HUES48 (cell line): ENCODE data around the gene C6orf163.

Experiments used
- H3K27ac ChIP-seq: one replicate; pipeline ENCODE4 v1.7.0; 2013; ENCODE audit warnings: low read depth, low read length, inconsistent platforms
- H3K27me3 ChIP-seq: 2 replicates; pipeline ENCODE4 v1.6.1; 2013; ENCODE audit warnings: mild to moderate bottlenecking, low read length; ENCODE audit not compliant: control insufficient read depth, insufficient read depth
- H3K36me3 ChIP-seq: 2 replicates; pipeline ENCODE4 v1.6.1; 2013; ENCODE audit warnings: low read length; ENCODE audit not compliant: control insufficient read depth, insufficient read depth
- H3K4me1 ChIP-seq: 2 replicates; pipeline ENCODE4 v1.6.1; 2013; ENCODE audit warnings: mild to moderate bottlenecking, low read length; ENCODE audit not compliant: control insufficient read depth, insufficient read depth
- H3K4me3 ChIP-seq: 2 replicates; pipeline ENCODE4 v1.5.1; 2013; ENCODE audit warnings: mild to moderate bottlenecking, low read depth, low read length
- H3K9ac ChIP-seq: 2 replicates; pipeline ENCODE4 v1.6.1; 2013; ENCODE audit warnings: mild to moderate bottlenecking, low read depth, low read length, moderate library complexity
- H3K9me3 ChIP-seq: 2 replicates; pipeline ENCODE4 v1.6.1; 2013; ENCODE audit warnings: low read length; ENCODE audit not compliant: control insufficient read depth, insufficient read depth

C6orf163 gene

GRCh38 chr6:87333591-87334181 is 10.9 kb upstream of the C6orf163 start:
- Histone ChIP-seq H3K27ac (no peak overlapping the region), H3K27me3 (no peaks in the 10 kb centered on the region), H3K9ac (no peak overlapping the region), H3K4me3 (no peak overlapping the region), H3K9me3 (no peaks in the 10 kb centered on the region), H3K36me3 (no peaks in the 10 kb centered on the region), H3K4me1 (peaks cover 18% of the 10 kb centered on the region)

- Histone ChIP-seq H3K27ac (no peak overlapping the region), H3K4me1 (peaks cover 18% of the 10 kb centered on the region), H3K4me3 (no peak overlapping the region), H3K9ac (no peak overlapping the region), H3K27me3 (no peaks in the 10 kb centered on the region), H3K9me3 (no peaks in the 10 kb centered on the region), H3K36me3 (no peaks in the 10 kb centered on the region)
Observed at GRCh38 chr6:87334683-87335082, 9.9 kb upstream of the C6orf163 start.

GRCh38 chr6:87336367-87336766 is 8.2 kb upstream of the C6orf163 start:
- Histone ChIP-seq H3K27me3 (no peaks in the 10 kb centered on the region), H3K4me1 (peaks cover 25% of the 10 kb centered on the region), H3K27ac (peak overlapping the region; percentile 6), H3K4me3 (no peak overlapping the region), H3K36me3 (no peaks in the 10 kb centered on the region), H3K9me3 (no peaks in the 10 kb centered on the region), H3K9ac (no peak overlapping the region)

- H3K4me3 ChIP-seq, result no peak overlapping the region
- H3K9ac ChIP-seq, result no peak overlapping the region
- H3K36me3 ChIP-seq, result no peaks in the 10 kb centered on the region
- H3K27ac ChIP-seq, result no peak overlapping the region
- H3K27me3 ChIP-seq, result no peaks in the 10 kb centered on the region
- peaks cover 16% of the 10 kb centered on the region for H3K4me1 ChIP-seq
- H3K9me3 ChIP-seq, result no peaks in the 10 kb centered on the region
Observed at GRCh38 chr6:87340230-87340629, 4.4 kb upstream of the C6orf163 start.

GRCh38 chr6:87341158-87341557 is 3.5 kb upstream of the C6orf163 start:
- H3K4me3 ChIP-seq, result no peak overlapping the region
- H3K9ac ChIP-seq, result no peak overlapping the region
- H3K27ac ChIP-seq, result no peak overlapping the region
- no peaks in the 10 kb centered on the region for H3K27me3 ChIP-seq
- H3K36me3 ChIP-seq, result no peaks in the 10 kb centered on the region
- H3K9me3 ChIP-seq, result no peaks in the 10 kb centered on the region
- peaks cover 13% of the 10 kb centered on the region for H3K4me1 ChIP-seq

GRCh38 chr6:87341899-87342298 is 2.7 kb upstream of the C6orf163 start:
- no peaks in the 10 kb centered on the region for H3K9me3 ChIP-seq
- no peaks in the 10 kb centered on the region for H3K36me3 ChIP-seq
- H3K27ac ChIP-seq, result no peak overlapping the region
- no peak overlapping the region for H3K9ac ChIP-seq
- H3K27me3 ChIP-seq, result no peaks in the 10 kb centered on the region
- peaks cover 7% of the 10 kb centered on the region; the same call in 1 of the 2 replicates for H3K4me1 ChIP-seq
- no peak overlapping the region for H3K4me3 ChIP-seq

- Histone ChIP-seq H3K27me3 (no peaks in the 10 kb centered on the region), H3K4me3 (no peak overlapping the region), H3K36me3 (no peaks in the 10 kb centered on the region), H3K4me1 (peaks cover 7% of the 10 kb centered on the region; the same call in 1 of the 2 replicates), H3K9me3 (no peaks in the 10 kb centered on the region), H3K9ac (no peak overlapping the region), H3K27ac (no peak overlapping the region)
Observed at GRCh38 chr6:87342829-87343228, 1.8 kb upstream of the C6orf163 start.

GRCh38 chr6:87346700-87347099 is 2.1 kb downstream of the C6orf163 start:
- Histone ChIP-seq H3K9ac (no peak overlapping the region), H3K27ac (no peak overlapping the region), H3K4me1 (no peaks in the 10 kb centered on the region), H3K36me3 (no peaks in the 10 kb centered on the region), H3K4me3 (no peak overlapping the region), H3K27me3 (no peaks in the 10 kb centered on the region), H3K9me3 (no peaks in the 10 kb centered on the region)

- Histone ChIP-seq H3K9me3 (no peaks in the 10 kb centered on the region), H3K4me3 (no peak overlapping the region), H3K36me3 (no peaks in the 10 kb centered on the region)
Observed at GRCh38 chr6:87349896-87350295, 5.3 kb downstream of the C6orf163 start.

GRCh38 chr6:87350516-87350915 is 5.9 kb downstream of the C6orf163 start:
- Histone ChIP-seq H3K36me3 (no peaks in the 10 kb centered on the region), H3K27me3 (no peaks in the 10 kb centered on the region), H3K4me1 (no peaks in the 10 kb centered on the region), H3K9me3 (no peaks in the 10 kb centered on the region), H3K4me3 (no peak overlapping the region), H3K9ac (no peak overlapping the region), H3K27ac (no peak overlapping the region)

More at GRCh38 chr6:87349896-87350295, 5.3 kb downstream of the C6orf163 start:
- H3K9ac ChIP-seq, result no peak overlapping the region
- H3K27me3 ChIP-seq, result no peaks in the 10 kb centered on the region
- no peaks in the 10 kb centered on the region for H3K4me1 ChIP-seq
- no peak overlapping the region for H3K27ac ChIP-seq

- Histone ChIP-seq H3K9me3 (no peaks in the 10 kb centered on the region), H3K9ac (no peak overlapping the region), H3K4me3 (no peak overlapping the region), H3K4me1 (no peaks in the 10 kb centered on the region), H3K27ac (no peak overlapping the region), H3K36me3 (no peaks in the 10 kb centered on the region), H3K27me3 (no peaks in the 10 kb centered on the region)
Observed at GRCh38 chr6:87351583-87351982, 7.0 kb downstream of the C6orf163 start.
